HG02938 (cell line): ENCODE measurements around the gene ZKSCAN1.
"Not testable (repeated sequence)": the region's sequence is repeated elsewhere in the genome, so short reads cannot be mapped to it uniquely, and the experiment has no call there.

Experiments used
- ATAC-seq: cut with Tn5 transposase; IDR thresholded peaks from one replicate; pipeline ENCODE4 v1.9.1; 2021; ENCODE audit warnings: mild to moderate bottlenecking, moderate library complexity; ENCODE audit not compliant: unreplicated experiment

The ZKSCAN1 gene

DNA sequence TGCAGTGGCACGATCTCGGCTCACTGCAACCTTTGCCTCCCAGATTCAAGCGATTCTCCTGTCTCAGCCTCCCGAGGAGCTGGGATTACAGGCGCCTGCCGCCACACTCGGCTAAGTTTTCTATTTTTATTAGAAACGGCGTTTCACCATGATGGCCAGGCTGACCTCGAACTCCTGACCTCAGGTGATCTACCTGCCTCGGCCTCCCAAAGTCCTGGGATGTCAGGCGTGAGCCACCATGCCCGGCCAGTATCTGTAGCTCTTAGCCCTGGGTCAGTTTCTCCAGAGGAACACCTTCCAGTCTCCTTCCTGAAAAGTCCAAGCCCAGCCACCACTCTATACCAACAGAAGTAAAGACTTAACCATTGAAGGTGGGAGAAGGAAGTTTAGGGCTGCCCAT is 15.2 kb upstream of the ZKSCAN1 start:
- no peak for ATAC-seq

DNA sequence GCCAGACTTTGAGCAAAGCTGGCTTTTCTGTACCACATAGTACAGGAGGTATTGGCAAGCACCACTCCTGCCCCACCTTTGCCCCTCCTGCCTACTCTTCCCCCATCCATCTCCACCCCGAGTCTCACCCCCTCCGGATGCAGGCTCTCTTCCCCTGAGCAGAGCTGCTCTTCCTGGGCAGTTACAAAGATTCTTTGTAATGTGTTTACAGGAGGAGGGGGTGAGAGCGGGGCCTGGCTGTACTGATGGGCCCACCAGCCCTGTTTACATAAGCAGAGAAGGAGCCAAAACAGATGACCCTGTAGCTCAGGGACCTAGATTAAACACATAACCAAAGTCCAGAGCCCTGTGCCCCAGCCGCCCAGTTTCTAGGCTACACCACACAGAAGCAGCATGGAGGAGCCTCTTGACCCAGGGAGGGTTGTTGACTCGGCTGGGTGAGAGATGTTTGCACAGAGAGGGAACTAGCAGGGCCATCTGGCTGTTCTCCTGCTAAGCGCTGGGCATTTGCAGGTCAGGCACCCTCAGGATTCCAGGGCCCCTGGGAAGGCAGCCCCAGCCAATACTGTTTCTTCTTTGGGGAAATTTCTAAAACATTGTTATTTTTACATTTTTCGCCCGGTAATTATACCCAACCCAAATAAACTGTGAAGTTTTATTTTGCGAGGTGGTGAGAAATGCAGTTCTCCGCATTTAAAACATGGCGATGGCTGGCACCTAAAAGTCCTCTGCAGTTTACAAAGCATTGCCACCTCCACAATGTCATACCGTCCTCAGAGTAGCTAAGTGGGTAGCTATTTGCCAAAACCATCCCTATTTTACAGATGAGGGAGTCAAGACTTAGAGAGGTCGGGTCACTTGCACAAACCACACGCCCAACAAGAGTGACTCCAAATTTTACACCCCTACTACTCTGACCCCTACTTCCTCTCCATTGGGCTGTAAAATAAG is 11.4 kb upstream of the ZKSCAN1 start:
- ATAC-seq, result no peak

- ATAC-seq, result no peak
Measured at GRCh38 chr7:100007887-100008286, 7.5 kb upstream of the ZKSCAN1 start.

DNA sequence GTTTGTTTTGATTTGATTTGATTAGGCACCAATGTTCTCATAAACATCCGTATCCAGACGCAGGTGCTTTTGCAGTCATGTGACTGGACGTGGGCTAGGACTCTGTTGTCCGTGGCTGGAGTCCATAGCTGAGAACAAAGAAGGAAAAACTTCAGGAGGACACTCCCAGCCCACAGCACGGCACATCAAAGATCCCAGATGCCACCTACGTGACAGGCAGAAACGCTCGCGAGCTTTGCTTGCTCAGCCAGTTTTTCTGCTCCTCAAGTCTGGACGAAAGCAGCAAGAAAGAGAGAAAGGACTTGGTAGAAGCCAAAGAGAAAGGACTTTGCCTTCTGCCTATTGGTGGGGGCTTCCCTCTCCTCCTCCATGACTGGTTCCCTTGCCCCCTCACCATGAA is 6.9 kb upstream of the ZKSCAN1 start:
- no peak for ATAC-seq

- ATAC-seq, result not testable (repeated sequence)
Measured at GRCh38 chr7:100009952-100010351, 5.4 kb upstream of the ZKSCAN1 start.

DNA sequence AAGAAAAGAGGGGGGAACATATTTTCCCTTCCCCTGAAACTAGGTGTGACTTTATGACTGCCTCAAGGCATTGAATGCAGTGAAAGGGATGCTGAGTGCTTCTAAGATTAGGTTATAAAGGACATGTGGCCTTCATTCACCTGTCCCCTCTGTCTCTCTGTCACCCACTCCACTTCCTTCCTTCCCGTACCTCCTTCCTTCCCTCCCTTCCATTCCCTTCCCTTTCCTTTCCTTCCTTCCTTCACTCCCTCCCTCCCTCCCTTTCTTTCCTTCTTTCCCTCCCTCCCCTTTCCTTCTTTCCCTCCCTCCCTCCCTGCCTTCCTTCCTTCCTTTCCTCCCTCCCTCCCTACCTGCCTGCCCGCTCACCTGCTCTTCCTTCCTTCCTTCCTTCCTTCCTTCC is 4.5 kb upstream of the ZKSCAN1 start:
- no peak for ATAC-seq

DNA sequence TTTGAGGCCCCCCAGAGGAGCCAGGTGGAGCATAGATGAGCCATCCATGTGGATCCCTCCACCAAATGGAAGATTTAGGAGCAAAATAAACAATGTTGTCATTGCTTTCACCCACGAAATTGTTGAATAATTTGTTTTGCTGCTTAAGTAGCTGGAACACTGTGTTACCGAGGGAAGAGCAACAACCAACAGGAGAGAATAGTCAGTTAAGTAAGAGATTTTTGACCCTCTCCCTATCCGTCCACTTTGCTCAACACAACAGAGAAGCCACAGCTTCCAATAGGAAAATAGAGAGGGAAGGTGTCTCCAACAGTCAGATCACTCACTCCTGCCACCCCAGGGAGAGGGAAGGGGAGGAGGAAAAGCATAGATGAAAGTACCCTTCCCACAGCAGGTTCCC is 3.9 kb upstream of the ZKSCAN1 start:
- no peak for ATAC-seq

DNA sequence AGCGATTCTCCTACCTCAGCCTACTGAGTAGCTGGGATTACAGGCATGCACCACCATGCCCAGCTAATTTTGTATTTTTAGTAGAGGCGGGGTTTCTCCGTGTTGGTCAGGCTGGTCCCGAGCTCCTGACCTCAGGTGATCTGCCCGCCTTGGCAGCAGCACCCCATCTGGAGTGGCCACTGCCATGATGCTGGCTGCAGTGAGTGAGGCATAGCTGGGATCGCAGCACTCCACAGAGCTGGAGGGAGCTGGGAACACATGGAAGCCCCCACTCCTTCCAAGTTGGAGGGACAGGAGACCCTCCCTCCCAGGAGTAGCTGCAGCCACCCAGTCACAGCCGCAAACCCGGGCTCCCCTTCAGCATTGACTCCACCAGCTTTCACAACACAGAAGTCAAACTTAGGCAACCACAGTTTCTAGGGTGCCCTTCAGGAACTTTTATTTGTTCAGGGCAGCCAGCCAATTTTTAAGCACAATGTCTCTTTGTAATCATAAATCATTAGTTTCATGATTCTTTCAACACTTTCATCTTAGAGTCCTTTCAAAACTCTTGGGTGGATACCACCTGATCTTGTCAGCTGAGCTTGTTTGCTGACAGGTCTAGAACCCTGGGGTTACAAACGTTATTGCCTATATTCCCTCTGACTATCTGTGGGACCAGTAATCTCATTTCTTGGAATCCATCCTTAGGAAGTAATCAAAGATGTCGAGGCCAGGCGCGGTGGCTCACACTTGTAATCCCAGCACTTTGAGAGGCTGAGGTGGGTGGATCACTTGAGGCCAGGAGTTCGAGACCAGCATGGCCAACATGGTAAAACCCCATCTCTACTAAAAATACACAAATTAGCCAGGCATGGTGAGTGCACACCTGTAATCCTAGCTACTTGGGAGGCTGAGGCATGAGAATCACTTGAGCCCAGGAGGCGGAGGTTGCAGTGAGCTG is 2.7 kb upstream of the ZKSCAN1 start:
- not testable (repeated sequence) for ATAC-seq

DNA sequence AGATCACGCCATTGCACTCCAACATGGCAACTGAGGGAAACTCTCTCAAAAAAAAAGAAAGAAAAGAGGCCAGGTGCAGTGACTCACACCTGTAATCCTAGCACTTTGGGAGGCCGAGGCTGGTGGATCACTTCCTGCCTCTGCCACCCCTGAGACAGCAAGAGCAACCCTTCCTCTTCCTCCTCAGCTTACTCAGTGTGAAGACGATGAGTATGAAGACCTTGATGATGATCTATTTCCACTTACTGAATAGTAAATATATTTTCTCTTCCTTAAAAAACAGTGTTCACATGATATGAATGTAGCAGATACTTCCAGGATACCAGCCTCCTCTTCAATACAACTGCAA is 2.1 kb upstream of the ZKSCAN1 start:
- no peak for ATAC-seq

- ATAC-seq, result no peak
Measured at GRCh38 chr7:100016215-100016901, 962 bp downstream of the ZKSCAN1 start.

DNA sequence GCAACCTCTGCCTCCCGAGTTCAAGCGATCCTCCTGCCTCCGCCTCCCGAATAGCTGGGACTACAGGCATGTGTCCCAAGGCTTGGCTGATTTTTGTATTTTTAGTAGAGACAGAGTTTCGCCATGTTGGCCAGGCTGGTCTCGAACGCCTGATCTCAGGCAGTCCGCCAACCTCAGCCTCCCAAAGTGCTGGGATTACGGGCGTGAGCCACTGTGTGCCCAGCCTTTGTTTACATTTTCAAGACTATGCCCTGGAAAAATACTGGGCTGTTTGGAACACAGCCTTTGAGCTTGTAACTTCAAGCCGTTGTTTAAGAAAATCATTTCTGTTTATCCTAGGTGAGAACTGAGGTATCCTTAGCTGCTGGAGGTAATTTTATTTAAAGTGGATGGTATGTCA is 1.9 kb downstream of the ZKSCAN1 start:
- ATAC-seq, result no peak

- ATAC-seq, result no peak
Measured at GRCh38 chr7:100017875-100018274, 2.5 kb downstream of the ZKSCAN1 start.

GRCh38 chr7:100019908-100020307 is 4.5 kb downstream of the ZKSCAN1 start:
- no peak for ATAC-seq

GRCh38 chr7:100021297-100021696 is 5.9 kb downstream of the ZKSCAN1 start:
- no peak for ATAC-seq

GRCh38 chr7:100022621-100023020 is 7.2 kb downstream of the ZKSCAN1 start:
- ATAC-seq, result no peak

- ATAC-seq, result no peak
Measured at GRCh38 chr7:100023526-100023925, 8.1 kb downstream of the ZKSCAN1 start.

- ATAC-seq, result no peak
Measured at GRCh38 chr7:100024020-100024619, 8.7 kb downstream of the ZKSCAN1 start.

- ATAC-seq, result no peak
Measured at GRCh38 chr7:100027197-100027596, 11.8 kb downstream of the ZKSCAN1 start.

- ATAC-seq, result no peak
Measured at GRCh38 chr7:100029596-100029995, 14.2 kb downstream of the ZKSCAN1 start.

- no peak for ATAC-seq
Measured at GRCh38 chr7:100033526-100033925, 18.1 kb downstream of the ZKSCAN1 start.
